Kidney epithelial cell (primary cell): ENCODE results near the gene PPP4C. TPM values are rescaled to one million over a fixed set of nuclear protein-coding genes. Genes with fewer than 3 reads are reported as not detected.
A peak's percentile ranks its signal among the peaks of the same experiment; 100 is the strongest.

ENCODE experiments used
- DNase-seq: peaks from one replicate; pipeline ENCODE4 v3.0.0-alpha.2; 2010; ENCODE audit warnings: low read depth
- H3K27me3 ChIP-seq: 2 replicates; pipeline ENCODE4 v1.6.0; 2011; ENCODE audit warnings: low read length; ENCODE audit not compliant: control insufficient read depth, insufficient read depth
- H3K36me3 ChIP-seq: 2 replicates; pipeline ENCODE4 v1.5.1; 2011; ENCODE audit warnings: low read length; ENCODE audit not compliant: control insufficient read depth, insufficient read depth
- H3K4me3 ChIP-seq: 2 replicates; pipeline ENCODE4 v1.5.1; 2011; ENCODE audit warnings: low read depth, mild to moderate bottlenecking, control low read depth, low read length
- CTCF ChIP-seq: IDR thresholded peaks from 2 replicates; pipeline ENCODE4 v1.5.1; 2011; ENCODE audit warnings: mild to moderate bottlenecking, moderate library complexity, low read length, control low read depth, inconsistent platforms; ENCODE audit not compliant: insufficient read depth, poor library complexity, severe bottlenecking
- total RNA-seq: library from RNA; depleted of rRNA; stranded (reverse); fragments of >200 nt; gene quantifications from 2 replicates; pipeline ENCODE4 v1.2.3, GENCODE V29; 2015

PPP4C gene
- total RNA-seq, 1 donor from 2014 or later, result 126 TPM

DNA sequence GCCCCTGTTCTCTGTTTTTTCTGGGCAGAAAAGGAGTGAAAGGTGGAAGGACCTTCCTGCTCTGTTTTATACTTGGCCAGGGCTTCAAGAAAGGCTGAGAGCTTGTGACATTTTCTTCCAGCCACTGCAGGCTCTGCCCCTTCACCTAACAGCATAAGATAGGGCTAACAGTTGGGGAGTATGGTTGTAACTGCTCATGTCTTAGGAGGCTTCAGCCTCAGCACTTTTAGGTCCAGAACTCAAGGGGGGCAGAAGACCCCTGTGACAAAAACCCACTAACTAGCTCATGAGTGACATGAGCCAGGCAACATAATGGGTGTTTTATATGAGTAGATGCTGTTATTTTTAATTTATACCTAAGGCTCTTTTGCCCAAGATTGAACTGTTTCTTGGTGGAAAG lies 5.3 kb upstream of the PPP4C start:
- H3K36me3 ChIP-seq, result peaks cover 1% of the 10 kb centered on the region

GRCh38 chr16:30076276-30076791 lies 540 bp downstream of the PPP4C start:
- Histone ChIP-seq H3K27me3 (no peaks in the 10 kb centered on the region), H3K36me3 (peaks cover 6% of the 10 kb centered on the region), H3K4me3 (peak overlapping the region; percentile 85)
- no peak for DNase-seq
- TF ChIP-seq CTCF, result no peak

More for the DNA sequence above, 5.3 kb upstream of the PPP4C start:
- no peaks in the 10 kb centered on the region for H3K27me3 ChIP-seq
- TF ChIP-seq CTCF, result no peak
- no peak for DNase-seq
- H3K4me3 ChIP-seq, result no peak overlapping the region

GRCh38 chr16:30077656-30078055 lies 1.9 kb downstream of the PPP4C start:
- peaks cover 7% of the 10 kb centered on the region for H3K36me3 ChIP-seq
- TF ChIP-seq CTCF, result no peak
- H3K27me3 ChIP-seq, result no peaks in the 10 kb centered on the region
- DNase-seq, result no peak
- H3K4me3 ChIP-seq, result no peak overlapping the region

DNA sequence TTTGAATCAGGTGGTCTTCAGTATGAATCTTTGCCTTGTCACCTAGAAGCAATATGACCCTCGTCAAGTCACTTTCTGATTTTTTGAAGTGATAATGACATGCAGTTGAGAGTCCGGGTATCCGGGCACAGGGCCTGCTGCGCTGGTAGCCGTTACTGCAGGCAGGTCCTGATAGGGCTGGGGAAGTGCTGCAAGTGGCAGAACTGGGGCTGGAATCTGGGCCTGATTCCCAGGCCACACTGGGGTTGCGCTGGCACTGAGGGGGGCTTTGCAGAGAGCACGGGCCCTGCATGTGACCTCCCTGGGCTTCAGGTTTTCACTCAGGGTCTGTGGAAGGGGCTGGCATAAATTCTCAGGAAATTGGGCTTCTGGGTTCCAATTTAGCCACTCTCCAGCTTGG lies 3.0 kb downstream of the PPP4C start:
- TF ChIP-seq CTCF, result no peak
- H3K36me3 ChIP-seq, result peaks cover 7% of the 10 kb centered on the region
- H3K4me3 ChIP-seq, result no peak overlapping the region
- no peaks in the 10 kb centered on the region for H3K27me3 ChIP-seq
- DNase-seq, result no peak

DNA sequence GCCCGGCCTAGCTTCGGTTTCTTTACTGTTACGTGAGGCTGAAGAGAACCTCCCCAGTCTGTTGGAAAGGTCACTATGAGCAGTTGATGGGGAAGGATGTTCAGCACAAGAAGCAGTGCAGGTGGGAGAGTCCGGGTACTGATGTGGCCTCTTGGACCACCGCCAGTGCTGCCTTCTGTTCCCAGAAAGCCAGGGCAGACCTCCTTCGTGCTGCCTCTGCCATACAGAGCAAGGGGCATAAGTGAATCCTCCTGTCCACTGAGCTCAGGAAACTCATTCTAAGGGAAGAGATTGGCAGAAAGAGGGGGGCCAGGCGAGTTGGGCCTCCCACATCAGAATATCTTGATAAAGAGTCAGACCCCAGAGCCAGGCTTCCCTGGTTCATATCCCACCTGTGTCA lies 3.7 kb downstream of the PPP4C start:
- no peak for DNase-seq
- Histone ChIP-seq H3K36me3 (peaks cover 7% of the 10 kb centered on the region), H3K4me3 (no peak overlapping the region), H3K27me3 (no peaks in the 10 kb centered on the region)
- no peak for TF ChIP-seq CTCF

- H3K4me3 ChIP-seq, result no peak overlapping the region
- peak; percentile 17 for TF ChIP-seq CTCF
- no peaks in the 10 kb centered on the region for H3K27me3 ChIP-seq
- DNase-seq, result no peak
- peaks cover 7% of the 10 kb centered on the region for H3K36me3 ChIP-seq
Measured at GRCh38 chr16:30082545-30083090, 6.8 kb downstream of the PPP4C start.
